HG03469 (cell line): ENCODE data around the gene MAP6.
A peak's percentile ranks its signal among the peaks of the same experiment; 100 is the strongest.

Experiments used
- ATAC-seq: cut with Tn5 transposase; IDR thresholded peaks from one replicate; pipeline ENCODE4 v1.9.1; 2021; ENCODE audit warnings: mild to moderate bottlenecking, moderate library complexity, moderate number of reproducible peaks; ENCODE audit not compliant: unreplicated experiment

MAP6 gene

DNA sequence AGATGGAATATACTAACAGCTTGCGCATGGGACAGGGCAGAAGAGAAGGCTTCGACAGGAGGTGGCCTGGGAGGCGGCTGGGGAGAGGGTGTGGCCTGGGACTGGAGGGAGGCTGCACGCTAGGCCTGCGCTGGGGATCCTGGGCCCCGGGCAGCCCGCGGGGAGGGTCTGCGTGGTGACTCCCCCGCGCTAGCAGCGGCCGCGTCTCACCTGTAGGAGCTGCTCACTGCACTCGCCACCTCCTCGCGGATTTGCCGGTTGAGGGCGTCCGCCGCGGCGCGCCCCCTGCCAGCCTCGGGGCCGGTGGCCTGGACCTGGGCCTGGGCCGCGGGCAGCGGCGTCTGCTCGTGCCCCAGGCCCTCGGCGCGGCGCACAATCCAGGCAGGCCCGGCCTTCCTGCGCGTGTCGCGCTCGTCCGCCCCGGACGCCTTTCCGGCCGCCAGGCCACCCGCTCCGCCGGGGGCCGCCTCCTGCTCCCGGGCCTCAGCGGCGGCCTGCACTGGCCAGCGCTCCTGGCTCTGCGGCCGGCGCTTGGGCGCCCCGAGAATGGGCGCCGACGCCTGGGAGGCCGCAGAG, 1.5 kb downstream of the MAP6 start:
- ATAC-seq = no peak

- no peak for ATAC-seq
Observed at GRCh38 chr11:75665990-75666389, 2.8 kb downstream of the MAP6 start.

- ATAC-seq = no peak
Observed at GRCh38 chr11:75665126-75665525, 3.7 kb downstream of the MAP6 start.

DNA sequence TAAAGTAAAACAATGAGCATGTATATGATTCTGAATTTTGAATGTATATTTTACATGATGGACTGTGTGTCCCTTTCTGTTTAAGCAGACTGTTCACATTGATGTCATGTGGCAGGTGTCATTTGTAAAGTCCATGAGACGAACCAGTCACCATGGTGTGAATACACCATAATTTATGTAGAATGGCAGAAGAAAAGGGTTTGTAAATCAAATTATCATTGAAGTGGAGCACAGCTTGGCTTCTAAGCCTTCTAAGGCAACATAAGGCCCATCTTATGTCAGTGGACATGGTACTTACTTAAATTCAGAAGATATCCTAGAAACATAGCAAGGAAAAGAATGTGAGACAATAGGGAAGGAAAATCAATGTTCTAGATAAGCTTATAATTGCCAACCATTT, 4.4 kb downstream of the MAP6 start:
- no peak for ATAC-seq

DNA sequence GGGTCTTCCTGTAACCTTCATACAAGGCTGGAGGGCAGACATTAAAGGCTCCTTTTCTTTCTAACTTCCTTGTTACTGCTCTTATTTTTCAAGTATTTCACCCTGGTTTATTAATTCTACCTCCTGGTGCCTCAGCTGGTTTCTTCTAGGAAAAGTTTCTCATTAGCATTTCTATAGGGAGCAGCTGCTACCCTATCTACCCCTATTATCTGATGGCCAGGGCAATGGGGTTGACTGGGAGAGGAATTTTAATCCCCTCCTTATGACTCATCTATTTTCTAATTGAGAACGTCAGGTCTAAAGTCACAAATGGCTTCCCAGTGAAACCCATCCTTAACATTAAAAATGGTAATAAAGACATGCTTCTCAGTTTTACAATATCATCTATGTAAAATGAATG, 5.0 kb downstream of the MAP6 start:
- no peak for ATAC-seq

- no peak for ATAC-seq
Observed at GRCh38 chr11:75659836-75660235, 9.0 kb downstream of the MAP6 start.

- no peak for ATAC-seq
Observed at GRCh38 chr11:75656044-75656727, 12.7 kb downstream of the MAP6 start.

DNA sequence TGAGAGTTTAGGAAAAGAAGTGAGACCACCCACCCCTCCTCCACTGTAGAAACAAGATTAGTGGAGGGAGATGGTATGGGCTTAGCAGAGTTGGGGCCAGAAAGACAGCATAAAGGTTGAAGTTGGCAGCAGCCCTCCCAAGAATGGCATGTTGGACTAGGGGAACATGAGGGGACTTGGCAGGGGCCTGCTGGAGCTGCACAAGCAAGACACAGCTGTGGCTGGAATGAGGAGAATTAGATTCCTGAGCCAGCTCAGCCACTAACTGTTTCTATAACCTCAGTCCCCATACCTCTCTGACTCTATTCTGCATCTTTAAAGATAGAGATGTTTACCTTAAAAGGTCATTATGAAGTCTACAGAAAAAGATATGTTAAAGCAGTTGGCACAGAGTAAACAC, 13.2 kb downstream of the MAP6 start:
- ATAC-seq = no peak

- ATAC-seq = peak; percentile 54
Observed at GRCh38 chr11:75654314-75654713, 14.5 kb downstream of the MAP6 start.

- ATAC-seq = no peak
Observed at GRCh38 chr11:75653532-75653931, 15.3 kb downstream of the MAP6 start.

DNA sequence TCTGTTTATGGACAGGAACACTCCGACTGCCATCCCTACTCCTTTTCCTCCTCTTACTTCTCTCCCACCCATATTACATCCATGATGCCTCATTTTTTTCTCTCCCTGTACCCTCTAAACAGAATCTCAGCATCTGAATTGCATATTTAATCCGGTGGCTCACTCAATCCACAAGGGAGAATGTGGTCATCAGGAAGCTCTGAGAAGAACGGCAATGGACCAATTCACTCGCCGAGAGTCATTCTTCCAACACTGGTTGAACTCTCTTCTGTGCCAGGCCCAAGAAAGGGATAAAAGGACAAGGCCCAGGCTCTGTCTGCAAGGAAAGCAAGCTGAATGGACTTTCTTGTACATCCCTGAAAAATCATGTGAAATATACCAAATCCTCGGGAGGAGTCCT, 15.9 kb downstream of the MAP6 start:
- ATAC-seq = no peak

GRCh38 chr11:75651218-75651617, 17.6 kb downstream of the MAP6 start:
- no peak for ATAC-seq

GRCh38 chr11:75650167-75650723, 18.6 kb downstream of the MAP6 start:
- ATAC-seq = no peak

- ATAC-seq = no peak
Observed at GRCh38 chr11:75644946-75645345, 23.9 kb downstream of the MAP6 start.

GRCh38 chr11:75644370-75644769, 24.5 kb downstream of the MAP6 start:
- no peak for ATAC-seq

GRCh38 chr11:75642402-75643113, 26.3 kb downstream of the MAP6 start:
- ATAC-seq = no peak

GRCh38 chr11:75639762-75640181, 29.1 kb downstream of the MAP6 start:
- no peak for ATAC-seq

DNA sequence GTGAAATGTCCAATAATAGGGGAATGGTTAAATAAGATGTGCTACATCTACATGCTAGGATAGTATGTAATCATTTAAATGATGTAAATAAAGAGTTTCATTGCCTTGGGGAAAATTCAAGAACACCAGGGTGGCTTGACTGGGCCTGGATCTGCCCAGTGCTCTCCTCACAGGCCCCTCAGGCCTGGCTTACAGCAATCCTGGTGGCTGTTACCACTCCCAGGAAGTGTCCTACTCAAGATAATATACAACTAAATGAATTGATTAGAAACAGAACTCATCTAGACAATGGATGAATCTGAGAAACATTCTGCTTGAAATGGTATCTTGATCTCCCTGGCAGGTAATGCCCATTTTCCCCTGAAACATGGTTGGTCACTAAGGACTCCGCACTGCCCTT, 30.8 kb downstream of the MAP6 start:
- ATAC-seq = no peak

DNA sequence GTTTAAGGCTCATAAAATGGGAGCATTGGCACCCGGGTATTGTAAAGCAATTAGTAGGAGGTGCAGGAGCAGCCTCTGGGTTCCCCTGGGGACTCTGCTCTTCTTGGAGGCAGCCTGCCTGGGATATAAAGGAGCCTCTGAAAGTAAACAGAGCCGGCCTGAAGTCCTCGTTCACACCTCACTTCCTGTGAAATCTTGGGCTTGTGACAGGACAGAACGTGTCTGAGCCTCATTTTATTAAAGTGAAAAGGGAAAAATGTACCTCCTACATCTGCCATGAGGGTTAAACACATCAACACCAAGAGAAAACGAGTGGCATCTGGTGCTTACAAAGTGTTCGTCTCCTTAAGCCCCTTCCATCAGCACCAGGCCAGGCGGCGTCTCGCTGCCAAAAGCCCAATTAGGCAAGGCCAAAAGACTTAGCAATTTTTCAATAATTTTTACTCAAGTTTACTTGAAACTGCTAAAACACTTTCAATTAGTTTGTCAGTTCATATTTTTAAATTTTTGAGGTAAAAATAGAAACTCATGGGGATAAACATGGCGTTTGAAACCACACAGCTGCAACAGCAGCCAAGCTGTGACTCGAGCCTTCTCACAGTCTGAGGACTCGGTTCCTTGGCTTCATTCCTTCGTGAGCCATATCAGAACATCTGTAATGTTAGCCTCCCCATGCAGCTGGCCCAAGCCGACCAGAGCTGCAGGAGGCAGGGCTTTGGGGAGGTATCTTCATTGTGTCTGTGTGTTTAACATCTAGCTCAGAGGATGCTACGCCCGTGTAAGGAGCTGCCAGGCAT, 33.6 kb downstream of the MAP6 start:
- ATAC-seq = no peak

- no peak for ATAC-seq
Observed at GRCh38 chr11:75633409-75634066, 35.3 kb downstream of the MAP6 start.

DNA sequence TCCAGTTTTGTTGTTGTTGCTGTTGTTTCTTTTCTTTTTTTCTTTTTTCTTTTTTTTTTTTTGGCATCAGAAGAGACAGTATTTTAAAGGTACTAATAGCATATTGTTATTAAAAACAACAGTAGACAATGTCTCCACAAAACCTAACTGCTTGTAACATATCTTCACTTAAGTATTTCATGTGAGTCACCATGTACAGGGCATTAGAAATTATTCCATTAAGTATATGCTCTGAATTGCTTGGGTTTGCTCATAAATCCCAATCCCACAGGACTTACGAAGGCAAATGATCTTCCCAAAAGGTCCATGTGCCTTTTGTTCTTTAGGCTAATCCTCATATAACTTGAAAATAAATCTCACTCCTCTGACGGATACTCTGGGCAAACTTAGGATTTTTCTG, 35.9 kb downstream of the MAP6 start:
- ATAC-seq = no peak
